Activated CD4-positive, CD25-positive, alpha-beta regulatory T cell treated with anti-CD3 and anti-CD28 coated beads, Interleukin-2, amount 50 U/mL, for 24 hours (primary cell): Measurements from ENCODE around the gene SLC2A10.

Experiments used
- ATAC-seq, 2 donors: fragments of 150-1000 bp; cut with Tn5 transposase; one replicate each; pipeline ENCODE4 v1.10.0; 2021; ENCODE audit warnings: mild to moderate bottlenecking in 1 of 2, moderate library complexity in 1 of 2

The SLC2A10 gene

DNA sequence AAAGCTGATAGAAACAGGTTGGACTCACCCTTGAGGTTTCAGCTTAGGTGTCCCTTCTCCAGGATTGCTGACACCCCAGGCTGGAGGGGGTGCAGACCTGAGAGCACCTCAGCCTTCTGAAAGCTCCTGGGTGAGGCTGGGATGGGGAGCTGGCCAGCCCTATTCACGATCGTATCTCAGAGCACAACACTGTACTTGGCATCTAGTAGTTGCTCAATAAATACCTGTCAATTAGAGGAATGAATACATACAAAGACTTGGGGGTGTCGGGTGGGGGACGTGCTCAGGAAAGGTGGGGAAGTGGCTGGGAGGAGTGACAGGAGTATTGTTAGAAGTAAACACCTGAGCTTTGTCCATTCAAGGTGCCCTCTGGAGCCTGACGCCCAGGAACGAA, 61.7 kb downstream of the SLC2A10 start:
- no peak for ATAC-seq

DNA sequence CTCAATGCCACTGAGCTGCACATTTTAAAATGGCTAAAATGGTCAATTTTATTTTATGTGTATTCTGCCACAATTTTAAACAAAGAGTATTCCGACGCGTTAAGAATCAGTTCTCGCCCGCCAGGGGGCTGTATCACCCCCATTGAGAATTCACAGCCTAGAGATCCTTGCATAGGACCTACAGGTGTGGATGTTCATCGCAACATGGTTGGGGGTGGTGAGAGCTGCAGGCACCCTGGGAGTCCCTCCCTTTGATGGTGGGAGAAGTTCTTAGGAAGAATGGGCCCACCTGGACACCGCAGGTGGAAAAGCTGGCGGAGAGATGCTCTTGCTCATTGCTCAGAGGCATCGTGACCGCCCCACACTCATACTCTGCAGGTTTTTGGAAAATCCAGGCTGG, 63.5 kb downstream of the SLC2A10 start:
- no peak for ATAC-seq

DNA sequence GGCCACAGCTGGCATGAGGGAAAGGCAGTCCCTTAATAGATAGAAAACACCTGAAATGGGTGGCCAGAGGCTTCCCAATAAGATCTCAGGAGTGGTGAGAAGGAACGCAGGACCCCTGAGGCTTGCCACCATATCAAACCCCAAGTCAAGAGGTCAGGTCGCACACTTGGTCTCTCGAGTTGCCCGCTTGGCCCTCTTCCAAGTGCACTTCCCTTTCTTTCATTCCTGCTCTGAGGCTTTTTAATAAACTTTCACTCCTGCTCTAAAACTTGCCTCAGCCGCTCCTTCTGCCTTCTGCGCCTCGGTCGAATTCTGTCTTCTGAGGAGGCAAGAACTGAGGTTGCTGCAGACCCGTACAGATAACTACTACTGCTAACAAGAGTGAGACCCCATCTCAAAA, 64.2 kb downstream of the SLC2A10 start:
- no peak for ATAC-seq

DNA sequence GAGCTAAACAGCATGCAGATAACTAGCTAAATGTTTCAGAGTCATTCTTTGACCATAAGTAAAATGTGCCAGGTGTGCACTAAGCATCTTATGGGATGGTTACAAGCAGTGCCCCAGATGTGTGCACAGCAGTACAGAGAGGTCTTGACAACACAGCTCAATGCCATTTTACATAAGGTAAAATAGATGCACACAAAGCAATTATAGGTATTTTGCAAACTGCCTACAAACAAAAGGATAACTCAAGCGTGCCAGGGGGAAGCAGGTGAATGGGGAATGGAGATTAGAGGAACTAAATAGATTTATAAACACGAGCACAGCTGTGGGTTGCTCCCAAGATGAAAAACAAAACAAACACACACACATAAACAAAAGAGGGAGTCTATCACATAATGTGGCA, 64.8 kb downstream of the SLC2A10 start:
- ATAC-seq = no peak

DNA sequence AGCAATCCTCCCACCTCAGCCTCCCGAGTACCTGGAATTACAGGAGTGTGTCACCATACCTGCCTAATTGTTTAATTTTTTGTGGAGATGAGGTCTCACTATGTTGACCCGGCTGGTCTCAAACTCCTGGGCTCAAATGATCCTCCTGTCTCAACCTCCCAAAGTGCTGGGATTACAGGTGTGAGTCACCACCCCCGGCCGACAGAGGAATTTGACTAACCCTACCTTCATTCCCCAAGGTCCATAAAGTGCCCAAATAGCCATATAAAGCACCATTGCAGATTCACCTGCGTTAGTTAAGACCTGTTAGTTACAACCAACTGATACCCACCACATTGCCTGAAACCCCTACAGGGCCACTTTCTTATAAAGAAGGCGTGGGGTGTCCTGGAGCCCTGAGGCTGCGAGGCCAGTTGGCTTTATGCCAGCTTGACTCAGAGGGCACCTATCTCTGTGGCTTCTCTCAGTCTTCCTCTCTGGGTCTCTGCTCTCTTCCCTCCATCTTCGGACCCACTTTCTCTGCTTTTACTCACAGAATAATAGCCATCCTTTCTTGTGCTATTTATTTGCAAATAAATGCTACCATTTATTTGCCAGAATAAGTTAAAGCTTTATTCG, 65.6 kb downstream of the SLC2A10 start:
- no peak for ATAC-seq

DNA sequence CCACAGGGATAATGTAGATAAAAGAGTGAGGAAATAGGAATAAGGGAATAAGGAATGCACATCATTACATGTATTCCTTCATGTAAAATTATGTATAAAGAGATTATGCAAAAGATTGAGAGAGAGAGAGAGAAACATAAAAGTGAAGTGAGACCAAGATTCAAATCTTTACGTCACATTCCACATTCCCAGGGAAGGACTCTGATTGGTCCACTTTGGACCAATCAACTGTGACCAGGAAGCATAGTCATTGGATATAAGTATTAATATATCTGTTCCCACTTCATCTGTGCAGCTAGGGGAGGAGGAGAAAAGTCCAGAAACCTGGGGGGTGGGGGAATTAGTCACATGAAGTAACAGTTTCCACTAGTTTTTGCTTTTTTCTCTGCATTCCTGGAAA, 66.4 kb downstream of the SLC2A10 start:
- no peak for ATAC-seq

DNA sequence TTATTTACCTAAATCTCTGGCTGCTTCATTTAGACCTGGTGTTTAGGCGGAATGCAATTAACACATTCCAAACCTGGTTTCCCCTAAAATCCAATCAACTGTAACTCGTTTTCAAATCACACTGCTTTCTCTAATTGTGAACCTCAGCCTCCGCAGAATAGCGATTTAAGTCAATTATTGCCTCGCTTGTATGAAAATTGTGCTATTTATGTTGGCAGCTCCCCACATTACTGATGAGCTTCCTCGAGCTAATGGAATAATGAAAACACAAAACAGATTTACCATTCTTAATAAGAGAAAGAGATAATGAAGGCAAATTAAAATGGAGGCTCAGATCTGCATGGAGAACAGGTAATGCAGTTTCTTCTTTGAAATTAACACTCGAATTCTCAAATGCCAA, 67.9 kb downstream of the SLC2A10 start:
- no peak for ATAC-seq

DNA sequence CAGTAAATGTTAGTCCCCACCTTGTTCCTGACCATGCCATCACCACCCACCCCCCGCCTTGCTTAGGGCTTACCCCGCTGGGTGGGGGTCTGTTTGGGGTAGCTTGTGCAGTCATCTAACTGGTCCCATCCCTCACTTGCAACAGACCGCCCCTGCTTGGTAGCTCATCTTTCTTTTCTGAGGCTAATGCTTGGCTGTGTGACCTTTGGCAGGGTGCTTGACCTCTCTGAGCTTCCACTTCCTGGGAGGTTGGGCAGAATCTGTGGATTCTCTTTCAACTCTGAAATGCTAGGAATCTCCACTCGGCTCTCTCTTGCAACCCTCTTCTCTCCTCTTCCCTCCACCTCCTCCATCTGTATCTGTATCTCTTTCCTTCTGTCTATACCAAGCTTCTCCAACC, 70.4 kb downstream of the SLC2A10 start:
- ATAC-seq = no peak

DNA sequence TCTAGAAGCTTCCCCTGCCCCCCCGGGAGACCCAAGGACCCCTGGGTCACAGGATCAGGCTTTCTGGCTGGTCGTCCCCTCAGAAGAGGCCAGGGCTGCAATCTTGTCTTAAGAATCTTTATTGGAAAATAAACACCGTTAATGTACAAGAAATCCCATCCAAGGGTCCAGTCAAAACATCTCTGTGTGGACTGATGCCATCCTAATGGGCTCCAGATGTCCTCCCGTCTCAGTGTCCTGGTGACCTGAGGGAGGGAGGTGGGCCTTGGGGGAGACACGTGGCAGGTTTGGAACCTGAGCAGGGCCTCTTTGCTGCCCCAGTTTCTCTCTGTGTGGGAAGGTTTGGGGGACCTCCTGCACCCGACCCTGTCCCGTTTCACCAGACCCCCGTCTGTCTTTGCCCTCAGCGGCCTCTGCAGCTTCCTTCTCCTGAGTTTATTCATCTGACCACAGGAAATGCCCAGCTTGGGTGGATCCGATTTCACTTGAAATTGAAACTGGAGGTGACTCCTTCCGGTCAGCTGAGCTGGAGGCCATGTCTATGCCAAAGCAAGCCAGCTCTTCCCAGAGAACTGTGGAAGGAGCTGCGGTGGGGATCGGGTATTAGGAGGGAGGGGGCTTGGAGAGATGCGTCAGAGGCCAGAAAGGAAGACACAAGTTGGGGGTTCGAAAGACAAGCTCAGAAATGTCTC, 75.1 kb downstream of the SLC2A10 start:
- no peak for ATAC-seq
